HEK293 (cell line): ENCODE results near the gene RBMS1.

Experiments used
- ATF2 ChIP-seq: fragments of 450-650 bp; formaldehyde crosslinking; IDR thresholded peaks from 2 replicates; pipeline ENCODE4 v1.5.1; 2016; ENCODE audit warnings: missing biosample characterization, missing genetic modification characterization, low read depth
- CTCF ChIP-seq: fragments of 450-650 bp; formaldehyde crosslinking; IDR thresholded peaks from 2 replicates; pipeline ENCODE4 v1.5.1; 2016; ENCODE audit warnings: missing biosample characterization, missing genetic modification characterization
- INSM2 ChIP-seq: fragments of 450-650 bp; formaldehyde crosslinking; IDR thresholded peaks from 2 replicates; pipeline ENCODE4 v1.5.1; 2016; ENCODE audit warnings: missing biosample characterization, missing genetic modification characterization
- PBX3 ChIP-seq: sonication (generic); formaldehyde crosslinking; IDR thresholded peaks from 2 replicates; pipeline ENCODE4 v1.8.1; 2022; ENCODE audit warnings: mild to moderate bottlenecking, moderate library complexity, missing genetic modification reagents
- YY2 ChIP-seq: fragments of 450-650 bp; formaldehyde crosslinking; IDR thresholded peaks from 2 replicates; pipeline ENCODE4 v1.5.1; 2016; ENCODE audit warnings: missing biosample characterization, missing genetic modification characterization
- ZBTB11 ChIP-seq: fragments of 450-650 bp; formaldehyde crosslinking; conservative IDR thresholded peaks from 2 replicates; pipeline ENCODE4 v1.5.1; 2016; ENCODE audit warnings: low read depth, missing biosample characterization, missing genetic modification characterization
- ZNF146 ChIP-seq: fragments of 450-650 bp; formaldehyde crosslinking; IDR thresholded peaks from 2 replicates; pipeline ENCODE4 v1.5.1; 2016; ENCODE audit warnings: missing biosample characterization, missing genetic modification characterization
- ZNF184 ChIP-seq: fragments of 450-650 bp; IDR thresholded peaks from 2 replicates; pipeline ENCODE4 v1.5.1; 2018; ENCODE audit warnings: missing biosample characterization, mild to moderate bottlenecking, missing genetic modification characterization
- ZNF24 ChIP-seq: fragments of 450-650 bp; formaldehyde crosslinking; IDR thresholded peaks from 2 replicates; pipeline ENCODE4 v1.5.1; 2016; ENCODE audit warnings: missing biosample characterization, missing genetic modification characterization
- ZNF350 ChIP-seq: fragments of 450-650 bp; formaldehyde crosslinking; IDR thresholded peaks from 2 replicates; pipeline ENCODE4 v1.5.0; 2017; ENCODE audit warnings: missing biosample characterization, mild to moderate bottlenecking, missing genetic modification characterization
- ZNF398 ChIP-seq: fragments of 450-650 bp; formaldehyde crosslinking; IDR thresholded peaks from 2 replicates; pipeline ENCODE4 v1.5.1; 2017; ENCODE audit warnings: missing biosample characterization, missing genetic modification characterization
- ZNF768 ChIP-seq: fragments of 450-650 bp; formaldehyde crosslinking; IDR thresholded peaks from 2 replicates; pipeline ENCODE4 v1.5.1; 2018; ENCODE audit warnings: missing biosample characterization, mild to moderate bottlenecking, missing genetic modification characterization
- ZNF777 ChIP-seq: fragments of 450-650 bp; formaldehyde crosslinking; IDR thresholded peaks from 2 replicates; pipeline ENCODE4 v1.5.1; 2017; ENCODE audit warnings: missing biosample characterization, missing genetic modification characterization, borderline replicate concordance
- ZNF785 ChIP-seq: fragments of 450-650 bp; formaldehyde crosslinking; IDR thresholded peaks from 2 replicates; pipeline ENCODE4 v1.5.1; 2016; ENCODE audit warnings: missing biosample characterization, missing genetic modification characterization

GRCh38 chr2:160390544-160391455 lies 102.8 kb downstream of the RBMS1 start:
- no peak for TF ChIP-seq CTCF (tag by site-specific recombination)
- TF ChIP-seq ZNF398 (tag by site-specific recombination): no peak
- TF ChIP-seq ATF2 (tag by site-specific recombination): no peak
- no peak for TF ChIP-seq ZNF184 (tag by site-specific recombination)
- no peak for TF ChIP-seq YY2
- TF ChIP-seq INSM2 (tag by site-specific recombination): no peak
- no peak for TF ChIP-seq ZNF785 (tag by site-specific recombination)
- no peak for TF ChIP-seq ZNF24 (tag by site-specific recombination)
- TF ChIP-seq ZBTB11 (tag by site-specific recombination): no peak
- no peak for TF ChIP-seq ZNF777 (tag by site-specific recombination)
- no peak for TF ChIP-seq ZNF350 (tag by site-specific recombination)
- TF ChIP-seq ZNF768 (tag by site-specific recombination): no peak
- no peak for TF ChIP-seq PBX3 (CRISPR knock-in tag)
- no peak for TF ChIP-seq ZNF146 (tag by site-specific recombination)
